Vagina (tissue), 2 donors: ENCODE measurements around the gene VWF. TPM values are rescaled to one million over a fixed set of nuclear protein-coding genes. Genes with fewer than 3 reads are reported as not detected.
"Not testable (repeated sequence)": the region's sequence is repeated elsewhere in the genome, so short reads cannot be mapped to it uniquely, and the experiment has no call there.

ENCODE experiments used
- DNase-seq, 2 donors: peaks; one replicate each; pipeline ENCODE4 v3.0.0-alpha.2; 2017; ENCODE audit errors: extremely low spot score in 2 of 2
- H3K27ac ChIP-seq: fragments of 200-600 bp; sonication (generic); one replicate; pipeline ENCODE4 v1.5.1; 2019
- H3K27me3 ChIP-seq: fragments of 200-600 bp; sonication (generic); one replicate; pipeline ENCODE4 v1.5.1; 2019
- H3K36me3 ChIP-seq, 2 donors: fragments of 200-600 bp; sonication (generic); one replicate each; pipeline ENCODE4 v1.5.1; 2017 to 2019
- H3K4me1 ChIP-seq: fragments of 200-600 bp; sonication (generic); one replicate; pipeline ENCODE4 v1.5.1; 2019
- H3K4me3 ChIP-seq, 2 donors: fragments of 200-600 bp; sonication (generic); 1 replicate in 1 of 2; 2 replicates in 1 of 2; pipeline ENCODE4 v1.5.1; 2016 to 2019
- H3K9me3 ChIP-seq: fragments of 200-600 bp; sonication (generic); one replicate; pipeline ENCODE4 v1.5.1; 2019
- POLR2A ChIP-seq, 2 donors: fragments of 450-650 bp; IDR thresholded peaks; one replicate each; pipeline ENCODE4 v1.6.1; 2017; ENCODE audit warnings: antibody characterized with exemption in 2 of 2, mild to moderate bottlenecking in 2 of 2, moderate library complexity in 2 of 2
- POLR2AphosphoS5 ChIP-seq, 2 donors: sonication (generic); formaldehyde crosslinking; IDR thresholded peaks; one replicate each; pipeline ENCODE4 v1.9.0; 2017; ENCODE audit warnings: antibody characterized with exemption in 2 of 2, mild to moderate bottlenecking in 2 of 2, low read depth in 1 of 2; ENCODE audit not compliant: insufficient read depth in 1 of 2
- intact Hi-C: fragments of 100-400 bp; cut with DNase I; formaldehyde crosslinking; loops from one replicate; pipeline ENCODE4 v1.15.1; 2023
- total RNA-seq: library from RNA; depleted of rRNA; stranded (reverse); fragments of >200 nt; gene quantifications from one replicate; pipeline ENCODE4 v1.2.3, GENCODE V29; 2016
- TF ChIP-seq, protein P1 (sequence below), 3 experiments: fragments of 450-650 bp in 2 of 3; fragments of 200-600 bp in 1 of 3; sonication (generic) in 1 of 3; IDR thresholded peaks; one replicate each; pipeline ENCODE4 v1.5.1; 2017 to 2019; ENCODE audit warnings: antibody characterized with exemption in 3 of 3, mild to moderate bottlenecking in 2 of 3, moderate library complexity in 2 of 3

The VWF gene
- total RNA-seq, 1 donor from 2014 or later = 334 TPM

DNA sequence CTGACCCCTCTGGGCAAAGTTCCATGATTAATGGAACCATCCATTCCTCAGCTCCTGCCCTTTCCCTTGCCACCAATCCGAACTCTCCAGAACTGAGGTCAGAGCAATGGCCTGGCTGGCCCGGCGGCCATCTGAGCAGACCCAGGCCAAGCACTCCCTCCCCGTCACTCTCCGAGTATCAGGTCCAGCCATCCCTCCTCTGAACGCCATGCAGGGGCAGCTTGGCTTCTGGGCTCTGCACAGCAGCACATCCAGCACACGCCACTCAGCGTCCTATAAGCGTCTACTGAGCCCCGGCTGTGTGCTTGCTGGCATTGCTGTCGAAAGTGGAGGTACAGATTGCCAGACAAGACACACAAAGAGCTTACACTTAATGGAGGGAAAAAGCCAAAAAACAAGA, 34.3 kb upstream of the VWF start:
- Histone ChIP-seq H3K27me3 (no peaks in the 10 kb centered on the region), H3K9me3 (no peaks in the 10 kb centered on the region), H3K4me3 (no peak overlapping the region), H3K4me1 (peaks cover 7% of the 10 kb centered on the region), H3K36me3 (no peaks in the 10 kb centered on the region), H3K27ac (no peak overlapping the region)
- intact Hi-C loops = no loop called here
- TF ChIP-seq POLR2AphosphoS5 (IDR thresholded peaks at IDR 0.05; ENCODE audit: insufficient read depth in 1 of 2, low read depth in 1 of 2) = no peak
- TF ChIP-seq, protein P1, sequence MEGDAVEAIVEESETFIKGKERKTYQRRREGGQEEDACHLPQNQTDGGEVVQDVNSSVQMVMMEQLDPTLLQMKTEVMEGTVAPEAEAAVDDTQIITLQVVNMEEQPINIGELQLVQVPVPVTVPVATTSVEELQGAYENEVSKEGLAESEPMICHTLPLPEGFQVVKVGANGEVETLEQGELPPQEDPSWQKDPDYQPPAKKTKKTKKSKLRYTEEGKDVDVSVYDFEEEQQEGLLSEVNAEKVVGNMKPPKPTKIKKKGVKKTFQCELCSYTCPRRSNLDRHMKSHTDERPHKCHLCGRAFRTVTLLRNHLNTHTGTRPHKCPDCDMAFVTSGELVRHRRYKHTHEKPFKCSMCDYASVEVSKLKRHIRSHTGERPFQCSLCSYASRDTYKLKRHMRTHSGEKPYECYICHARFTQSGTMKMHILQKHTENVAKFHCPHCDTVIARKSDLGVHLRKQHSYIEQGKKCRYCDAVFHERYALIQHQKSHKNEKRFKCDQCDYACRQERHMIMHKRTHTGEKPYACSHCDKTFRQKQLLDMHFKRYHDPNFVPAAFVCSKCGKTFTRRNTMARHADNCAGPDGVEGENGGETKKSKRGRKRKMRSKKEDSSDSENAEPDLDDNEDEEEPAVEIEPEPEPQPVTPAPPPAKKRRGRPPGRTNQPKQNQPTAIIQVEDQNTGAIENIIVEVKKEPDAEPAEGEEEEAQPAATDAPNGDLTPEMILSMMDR (IDR thresholded peaks at IDR 0.05) = no peak
- TF ChIP-seq POLR2A (IDR thresholded peaks at IDR 0.05) = no peak
- DNase-seq = no peak

DNA sequence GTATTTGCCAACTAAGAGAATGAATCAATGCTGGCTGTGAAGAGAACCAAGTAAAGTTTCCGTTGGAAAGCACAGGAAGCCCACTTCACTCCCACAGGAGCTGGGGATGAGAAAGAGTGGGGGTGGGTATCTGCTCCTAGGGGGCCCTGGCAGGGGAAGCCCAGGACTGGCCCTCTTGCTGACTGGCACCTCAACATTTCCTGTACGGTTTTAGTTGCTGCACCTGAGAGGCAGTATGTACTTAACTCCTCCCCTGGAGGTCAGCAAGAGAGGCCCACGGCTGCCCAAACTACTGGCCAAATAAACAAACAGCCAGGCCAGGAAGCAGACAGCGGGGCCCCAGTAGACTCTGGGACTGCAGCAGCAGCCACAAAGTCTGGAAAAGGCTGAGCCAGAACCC, 33.8 kb upstream of the VWF start:
- DNase-seq = no peak
- intact Hi-C loops = no loop called here
- no peaks in the 10 kb centered on the region for H3K9me3 ChIP-seq
- no peak overlapping the region for H3K4me3 ChIP-seq
- peaks cover 7% of the 10 kb centered on the region for H3K4me1 ChIP-seq
- no peak overlapping the region for H3K27ac ChIP-seq
- H3K27me3 ChIP-seq = no peaks in the 10 kb centered on the region
- no peaks in the 10 kb centered on the region for H3K36me3 ChIP-seq
- no peak for TF ChIP-seq POLR2AphosphoS5 (IDR thresholded peaks at IDR 0.05; ENCODE audit: insufficient read depth in 1 of 2, low read depth in 1 of 2)
- no peak for TF ChIP-seq POLR2A (IDR thresholded peaks at IDR 0.05)
- TF ChIP-seq, protein P1 (IDR thresholded peaks at IDR 0.05) = no peak

DNA sequence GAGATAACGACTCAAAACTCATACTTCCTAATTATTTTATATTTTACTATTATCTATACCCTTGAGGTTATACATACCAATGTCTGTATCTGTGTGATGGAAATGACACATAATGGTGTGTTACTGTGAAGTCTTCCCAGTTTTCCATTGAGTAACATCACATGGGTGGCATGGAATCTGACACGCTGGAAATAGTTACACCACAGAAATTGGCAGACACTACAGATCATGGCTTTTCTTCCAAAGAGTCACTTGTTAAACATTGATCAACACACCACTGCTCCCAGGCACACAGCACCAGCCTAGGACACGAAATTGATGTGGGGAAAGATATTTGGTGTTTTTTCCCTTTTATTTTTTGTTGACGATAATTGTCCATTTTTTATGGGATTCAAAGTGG, 33.0 kb upstream of the VWF start:
- no peaks in the 10 kb centered on the region for H3K36me3 ChIP-seq

GRCh38 chr12:6154730-6155459, 30.4 kb upstream of the VWF start:
- no peaks in the 10 kb centered on the region for H3K4me1 ChIP-seq
- no peak overlapping the region for H3K4me3 ChIP-seq
- DNase-seq = no peak
- H3K27ac ChIP-seq = no peak overlapping the region
- H3K36me3 ChIP-seq = no peaks in the 10 kb centered on the region
- no peaks in the 10 kb centered on the region for H3K9me3 ChIP-seq
- TF ChIP-seq, protein P1 (IDR thresholded peaks at IDR 0.05) = no peak
- TF ChIP-seq POLR2AphosphoS5 (IDR thresholded peaks at IDR 0.05; ENCODE audit: insufficient read depth in 1 of 2, low read depth in 1 of 2) = peak in 1 of 2 donors; percentile 35
- TF ChIP-seq POLR2A (IDR thresholded peaks at IDR 0.05) = no peak
- H3K27me3 ChIP-seq = no peaks in the 10 kb centered on the region
- intact Hi-C loops = no loop called here

More for the DNA sequence above, 33.0 kb upstream of the VWF start:
- TF ChIP-seq, protein P1 (IDR thresholded peaks at IDR 0.05) = no peak
- TF ChIP-seq POLR2A (IDR thresholded peaks at IDR 0.05) (no peak), POLR2AphosphoS5 (IDR thresholded peaks at IDR 0.05; ENCODE audit: insufficient read depth in 1 of 2, low read depth in 1 of 2) (no peak)
- H3K27ac ChIP-seq = no peak overlapping the region
- no peak for DNase-seq
- no peak overlapping the region for H3K4me3 ChIP-seq
- H3K4me1 ChIP-seq = peaks cover 7% of the 10 kb centered on the region
- no peaks in the 10 kb centered on the region for H3K27me3 ChIP-seq
- intact Hi-C loops = no loop called here
- no peaks in the 10 kb centered on the region for H3K9me3 ChIP-seq

GRCh38 chr12:6148722-6149121, 24.3 kb upstream of the VWF start:
- H3K4me1 ChIP-seq, H3K36me3 ChIP-seq, H3K27me3 ChIP-seq, DNase-seq, intact Hi-C loops, H3K9me3 ChIP-seq, H3K4me3 ChIP-seq, H3K27ac ChIP-seq: not testable (repeated sequence)
